ENCODE data around the gene MMP11.

- TF ChIP-seq CTCF (IDR thresholded peaks at IDR 0.05): no peak
- no peak for TF ChIP-seq POLR2A (IDR thresholded peaks at IDR 0.05)
Observed at GRCh38 chr22:23820748-23821211, 48.1 kb downstream of the MMP11 start.
